Breast epithelium (tissue), 3 donors: ENCODE data around the gene SVBP.

ENCODE experiments used
- CTCF ChIP-seq, 3 donors: fragments of 450-650 bp; IDR thresholded peaks; one replicate each; pipeline ENCODE4 v1.5.1; 2016 to 2017; ENCODE audit warnings: antibody characterized with exemption in 3 of 3, mild to moderate bottlenecking in 3 of 3, moderate library complexity in 3 of 3
- POLR2A ChIP-seq: fragments of 450-650 bp; IDR thresholded peaks from one replicate; pipeline ENCODE4 v1.6.1; 2016; ENCODE audit warnings: antibody characterized with exemption, mild to moderate bottlenecking, moderate library complexity
- POLR2AphosphoS5 ChIP-seq, 3 donors: sonication (generic); formaldehyde crosslinking; IDR thresholded peaks; one replicate each; pipeline ENCODE4 v1.6.1; 2017; ENCODE audit warnings: antibody characterized with exemption in 3 of 3

GRCh38 chr1:42847721-42848460, 30.7 kb upstream of the SVBP start:
- no peak for TF ChIP-seq CTCF (IDR thresholded peaks at IDR 0.05)
- TF ChIP-seq POLR2A = no peak
- no peak for TF ChIP-seq POLR2AphosphoS5 (IDR thresholded peaks at IDR 0.05)
